ENCODE results near the gene KCNJ15.

Gene KCNJ15

DNA sequence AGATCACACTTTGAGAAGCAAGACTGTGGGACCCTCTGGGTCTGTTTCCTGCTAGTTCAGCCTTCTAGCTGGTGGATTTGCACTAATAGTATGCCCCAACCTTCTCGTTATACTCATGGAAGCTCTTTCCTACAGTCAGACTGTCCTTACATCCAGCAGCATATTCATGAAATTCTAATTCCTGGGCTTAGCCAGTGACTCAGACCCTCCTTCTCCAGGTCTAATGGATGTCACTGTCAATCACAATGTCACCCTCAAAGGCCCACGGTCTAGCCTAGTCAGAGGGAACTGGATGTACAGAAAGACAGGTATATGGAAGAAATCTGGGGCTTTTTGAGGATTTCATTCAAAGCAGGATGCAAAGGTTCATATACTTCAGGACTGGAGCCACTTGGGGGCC is 72.4 kb downstream of the KCNJ15 start:
- no peak for DNase-seq

DNA sequence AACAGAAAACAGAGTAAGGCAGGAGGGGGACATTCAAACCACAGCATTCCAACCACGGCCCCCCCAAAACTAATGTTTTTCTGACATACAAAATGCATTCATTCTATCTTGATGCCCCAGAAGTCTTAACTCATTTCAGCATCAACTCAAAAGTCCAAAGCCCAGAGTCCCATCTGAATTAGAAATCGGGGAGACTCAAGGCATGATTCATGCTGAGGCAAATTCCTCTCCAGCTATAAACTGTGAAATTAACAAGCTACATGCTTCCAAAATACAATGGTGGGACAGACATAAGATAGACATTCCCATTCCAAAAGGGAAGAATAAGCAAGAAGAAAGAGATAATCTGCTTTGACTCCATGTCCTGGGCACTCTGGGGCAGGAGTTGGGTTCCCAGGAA is 73.9 kb downstream of the KCNJ15 start:
- no peak for DNase-seq

DNA sequence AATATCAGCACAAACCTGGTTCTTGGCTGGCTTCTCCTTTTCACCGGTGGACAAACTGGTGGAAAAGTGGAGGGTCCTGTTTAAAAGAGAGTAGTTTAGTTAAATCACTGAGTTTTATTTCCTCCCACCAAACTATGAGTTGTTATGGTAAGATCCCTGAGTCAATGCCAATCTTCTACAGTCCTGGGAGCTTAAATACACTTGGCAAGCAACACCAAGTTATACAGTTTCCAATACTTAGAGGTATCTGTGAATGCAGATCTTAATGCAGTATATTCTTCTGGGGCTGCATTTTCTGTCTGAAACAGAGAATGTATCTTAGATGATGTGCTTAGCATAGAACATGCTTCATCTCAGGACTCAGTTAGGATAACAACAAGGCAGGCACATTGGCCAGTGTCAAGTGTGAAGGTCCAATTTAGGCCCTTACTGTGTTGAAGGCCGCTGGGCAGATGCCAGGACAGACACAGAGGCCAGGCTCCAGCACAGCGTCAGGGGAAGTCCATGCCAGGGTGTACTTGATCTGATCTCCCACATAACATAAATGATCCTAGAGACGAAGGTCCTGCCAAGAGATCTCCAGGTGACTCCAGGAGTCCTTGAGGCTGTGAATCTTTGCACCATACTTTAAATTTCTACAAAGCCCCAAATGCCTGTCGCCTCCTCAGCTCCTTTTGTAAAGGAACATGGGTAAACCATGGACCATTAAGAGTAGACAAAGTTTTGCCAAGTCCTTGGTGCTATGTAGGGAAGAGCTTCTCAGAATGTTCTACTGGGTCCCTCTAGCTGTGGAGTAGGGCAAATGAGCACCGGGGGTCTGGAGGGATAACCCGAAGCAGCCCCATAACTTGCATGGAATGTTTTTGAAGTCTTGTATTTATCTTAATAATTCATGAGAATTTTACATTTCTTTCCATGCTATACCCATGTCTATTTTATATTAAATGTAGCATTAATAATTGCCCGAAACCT is 76.8 kb downstream of the KCNJ15 start:
- no peak for DNase-seq

DNA sequence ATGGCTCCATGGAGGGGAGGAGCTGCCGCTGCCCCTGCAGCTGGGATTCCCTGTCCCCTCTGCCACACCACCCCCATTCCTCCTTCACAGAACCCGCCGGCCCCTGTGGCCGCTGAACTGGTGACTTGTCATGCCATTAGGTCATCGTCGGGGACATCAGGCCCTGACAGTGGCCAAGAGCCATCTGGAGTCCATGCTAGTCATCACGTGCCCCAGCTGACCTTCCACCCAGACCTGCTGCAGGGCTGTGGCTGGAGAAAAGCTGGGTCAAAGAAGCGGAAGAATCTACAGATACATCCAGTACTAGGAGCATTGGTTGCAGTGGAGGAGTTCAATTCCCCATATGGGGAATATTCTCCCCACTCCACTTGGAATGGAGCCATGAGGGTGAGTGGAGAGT is 78.1 kb downstream of the KCNJ15 start:
- DNase-seq = no peak

DNA sequence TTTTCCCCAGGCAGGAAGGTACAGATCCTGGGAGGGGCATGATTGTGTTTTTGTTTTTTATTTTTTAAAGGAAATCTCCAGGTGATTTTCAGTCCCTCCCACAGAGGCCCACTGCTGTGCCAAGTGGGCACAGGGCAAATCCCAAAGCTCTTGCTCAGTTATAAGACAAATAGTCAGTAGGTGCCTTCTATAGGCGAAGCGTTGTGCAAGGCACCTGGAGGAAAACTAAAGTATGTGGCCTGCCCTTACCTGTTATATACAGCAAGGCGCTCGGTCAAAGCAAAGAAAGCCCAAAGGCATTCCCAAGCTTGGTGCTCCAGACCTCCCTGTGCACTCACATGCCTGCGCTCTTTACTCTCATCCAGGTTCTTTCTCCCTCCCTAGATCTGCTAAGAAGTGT is 81.0 kb downstream of the KCNJ15 start:
- no peak for DNase-seq

DNA sequence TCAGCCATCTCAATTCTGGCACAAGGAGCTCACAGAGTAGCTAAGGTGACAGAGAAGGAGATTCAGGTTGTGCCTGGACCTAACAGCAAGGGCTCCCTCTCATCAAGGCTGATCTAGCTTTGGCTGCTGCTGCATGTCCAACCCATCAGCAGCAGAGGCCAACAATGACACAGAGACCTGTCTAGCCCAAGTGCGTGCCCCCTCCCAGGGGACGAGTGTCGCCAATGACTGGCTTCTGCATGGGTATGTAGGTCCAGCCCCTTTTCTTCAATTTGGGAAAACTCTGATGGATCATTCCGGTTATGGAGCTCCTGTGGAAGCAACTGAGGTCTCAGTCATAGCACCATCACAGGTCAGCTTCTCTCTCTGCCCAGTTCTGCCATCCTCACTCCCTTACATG is 83.3 kb downstream of the KCNJ15 start:
- DNase-seq = no peak

DNA sequence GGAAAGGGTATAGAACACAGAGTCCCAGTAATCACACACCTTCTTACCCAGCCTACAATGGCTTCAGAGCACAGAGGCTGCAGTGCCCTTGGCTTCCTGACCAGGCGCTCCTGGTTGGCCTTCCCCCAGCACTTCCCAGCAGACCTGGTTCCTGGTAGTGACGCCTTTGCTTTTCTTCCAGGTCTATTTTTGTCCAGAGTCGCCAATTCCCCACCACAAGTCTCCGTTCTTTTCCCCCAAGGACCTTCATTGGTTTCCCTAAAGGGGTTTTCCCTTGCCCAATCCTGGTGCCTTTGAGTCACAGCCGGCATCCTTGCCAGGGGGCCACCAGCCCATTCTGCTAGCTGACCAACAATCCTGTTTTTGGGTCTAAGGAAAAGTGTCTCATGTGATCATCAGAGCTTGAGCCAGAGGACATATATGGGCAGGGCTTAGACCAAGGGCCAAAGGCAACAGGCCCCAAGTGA is 84.8 kb downstream of the KCNJ15 start:
- no peak for DNase-seq

DNA sequence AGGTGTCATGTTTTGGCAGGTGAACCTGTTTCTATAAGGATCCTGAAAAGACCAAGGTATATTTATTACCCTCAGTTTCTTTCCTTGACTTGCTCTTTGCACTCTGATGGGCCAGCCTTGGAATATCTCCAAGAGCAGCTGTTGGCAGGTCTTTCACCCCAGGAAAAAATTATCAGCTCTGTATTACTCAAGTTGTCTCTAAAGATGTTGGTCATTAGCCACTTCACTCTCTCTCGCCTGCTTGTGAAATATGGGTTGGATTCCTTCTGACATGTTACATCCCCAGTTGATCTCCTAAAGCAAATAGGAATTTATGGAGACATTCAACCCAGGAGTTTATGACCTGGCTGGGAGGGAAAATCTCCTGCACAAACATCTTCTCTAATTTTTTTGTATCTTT is 85.9 kb downstream of the KCNJ15 start:
- no peak for DNase-seq

DNA sequence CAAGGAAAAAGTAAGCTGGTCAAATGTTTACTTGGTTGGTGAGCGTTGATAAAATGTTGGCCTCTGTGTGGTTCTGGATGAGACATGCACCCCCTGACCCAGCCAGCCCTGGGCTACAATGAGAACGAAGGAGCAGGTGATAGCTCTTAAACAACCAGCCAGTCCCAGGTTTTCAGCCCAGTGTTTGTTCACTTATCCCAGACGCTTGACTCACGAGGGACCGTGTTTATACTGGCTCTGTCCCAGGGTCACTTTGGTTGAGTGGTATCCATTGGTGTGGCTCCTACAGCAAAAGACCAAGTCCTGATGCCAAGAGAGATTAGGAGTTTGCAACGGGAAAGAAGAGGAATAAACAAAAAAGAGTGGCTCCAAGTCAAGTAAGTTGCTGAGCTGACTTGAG is 86.9 kb downstream of the KCNJ15 start:
- no peak for DNase-seq

DNA sequence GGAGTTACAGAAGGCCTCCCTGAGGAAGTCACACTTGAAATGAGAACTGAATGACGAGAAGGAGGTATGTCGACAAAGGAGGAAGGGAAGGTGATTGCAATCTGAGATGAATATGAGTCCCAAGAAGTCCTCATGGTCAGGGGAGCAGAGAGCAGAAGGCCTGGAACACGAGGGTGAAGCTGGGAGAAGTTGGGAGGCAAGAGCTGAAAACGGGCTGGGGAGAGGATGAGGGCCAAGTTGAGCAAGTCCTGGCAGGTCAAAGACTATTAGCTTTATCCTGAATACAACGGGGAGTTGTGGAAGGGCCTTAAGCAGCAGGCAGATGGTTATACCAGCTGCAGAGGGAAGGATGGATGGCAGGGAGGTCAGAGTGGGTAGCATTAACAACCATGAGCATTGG is 89.5 kb downstream of the KCNJ15 start:
- no peak for DNase-seq

DNA sequence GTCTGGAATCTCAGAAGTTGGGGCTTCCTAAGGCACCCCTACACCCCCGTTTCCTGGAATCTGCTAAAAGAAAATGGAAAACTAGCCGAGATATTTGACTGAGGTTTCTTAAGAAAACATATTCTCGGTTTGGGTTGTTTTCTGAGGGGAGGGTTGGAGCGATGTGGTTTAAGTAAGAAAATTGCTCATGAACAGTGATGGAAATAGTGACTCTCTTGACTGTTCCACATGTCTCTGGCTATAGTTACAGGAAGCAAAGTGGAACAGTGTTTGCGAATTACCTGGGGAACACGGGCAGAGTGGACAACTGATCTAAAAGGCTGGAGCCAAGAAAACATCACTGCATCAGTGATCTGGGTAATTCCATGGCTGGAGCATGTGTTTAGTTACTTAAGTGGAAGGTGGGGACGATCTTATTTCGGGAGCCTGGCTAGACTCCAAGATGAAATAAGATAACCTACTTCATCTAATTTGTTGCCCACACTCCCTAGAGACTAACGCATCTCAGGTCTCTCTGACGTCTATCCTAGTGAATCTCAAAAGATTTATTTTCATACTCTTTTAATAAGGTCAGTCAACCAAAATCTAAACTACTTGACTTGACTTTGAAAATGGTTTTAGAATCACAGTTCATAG is 92.4 kb downstream of the KCNJ15 start:
- DNase-seq = no peak

DNA sequence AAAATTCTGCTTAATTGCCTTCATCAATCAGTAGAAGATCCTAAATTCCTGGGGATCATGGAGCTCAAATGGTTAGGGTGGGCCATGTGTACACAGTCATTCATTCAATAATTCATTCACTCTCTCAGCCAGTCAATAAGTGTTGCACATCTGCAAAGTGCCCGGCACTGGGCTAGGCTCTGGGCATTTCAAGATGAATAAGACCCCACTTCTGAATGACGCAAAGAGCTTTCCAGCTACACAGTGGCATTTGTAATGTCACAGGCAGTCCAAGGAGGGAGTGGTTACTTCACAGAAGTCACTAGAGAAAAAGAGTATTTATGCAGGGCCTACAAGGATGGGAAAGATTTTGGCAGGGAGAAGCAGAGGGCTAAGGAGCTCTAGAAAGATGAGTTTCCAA is 93.2 kb downstream of the KCNJ15 start:
- no peak for DNase-seq

DNA sequence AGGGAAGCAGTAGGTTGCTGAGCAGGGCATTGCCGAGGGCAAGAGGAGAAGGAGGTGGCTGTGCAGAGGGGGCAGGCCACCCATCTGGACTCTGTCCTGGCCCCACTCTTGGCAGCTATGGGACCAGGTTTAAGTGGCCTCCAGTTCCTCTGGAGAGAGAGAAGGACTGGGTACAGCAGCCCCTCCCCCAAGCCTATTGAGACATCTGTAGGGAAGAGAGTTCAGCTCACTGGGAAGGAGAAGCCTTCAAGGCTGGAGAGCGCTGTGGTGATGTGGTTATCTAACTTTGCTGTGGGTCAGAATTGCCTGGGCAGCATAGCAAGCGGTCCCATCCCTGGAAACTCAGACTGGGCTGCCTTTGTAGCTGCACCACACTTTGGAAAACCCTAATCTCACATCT is 93.9 kb downstream of the KCNJ15 start:
- DNase-seq = no peak

DNA sequence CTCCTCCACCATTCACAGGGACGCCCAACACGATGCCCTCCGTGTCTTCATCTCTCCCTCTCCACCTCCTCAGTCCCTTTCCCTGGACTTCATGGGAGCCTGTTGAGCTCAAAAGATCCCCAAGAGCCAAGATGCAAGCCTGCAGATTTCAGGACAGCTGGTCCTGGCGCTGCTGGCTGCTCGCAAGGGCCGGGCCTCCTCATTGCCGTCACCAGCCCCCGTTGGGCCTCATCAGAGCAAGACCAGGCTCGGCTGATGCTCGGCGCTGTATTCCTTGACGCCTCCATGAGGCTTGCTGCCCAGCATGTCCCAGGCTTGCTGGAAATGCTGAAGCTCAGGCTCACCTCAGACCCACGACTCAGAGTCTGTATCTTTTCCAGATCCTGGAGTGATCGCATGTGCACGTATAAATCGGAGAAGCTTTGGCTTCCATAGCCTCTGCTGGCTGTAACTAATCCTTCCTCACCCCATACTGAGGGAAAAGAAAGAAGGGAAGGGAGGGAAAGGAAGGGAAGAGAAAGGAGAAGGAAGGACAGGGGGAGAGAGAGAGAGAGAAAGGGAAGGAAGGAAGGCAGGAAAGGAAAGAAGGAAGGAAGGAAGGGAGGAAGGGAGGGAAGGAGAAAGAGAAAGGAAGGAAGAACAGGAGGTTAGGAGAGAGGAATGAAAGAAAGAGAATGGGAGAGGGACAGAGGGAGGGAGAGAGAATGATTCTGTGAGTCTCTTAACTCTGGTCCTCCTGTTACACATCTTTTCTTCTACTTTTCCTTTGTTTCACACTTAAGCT is 94.6 kb downstream of the KCNJ15 start:
- DNase-seq = no peak

DNA sequence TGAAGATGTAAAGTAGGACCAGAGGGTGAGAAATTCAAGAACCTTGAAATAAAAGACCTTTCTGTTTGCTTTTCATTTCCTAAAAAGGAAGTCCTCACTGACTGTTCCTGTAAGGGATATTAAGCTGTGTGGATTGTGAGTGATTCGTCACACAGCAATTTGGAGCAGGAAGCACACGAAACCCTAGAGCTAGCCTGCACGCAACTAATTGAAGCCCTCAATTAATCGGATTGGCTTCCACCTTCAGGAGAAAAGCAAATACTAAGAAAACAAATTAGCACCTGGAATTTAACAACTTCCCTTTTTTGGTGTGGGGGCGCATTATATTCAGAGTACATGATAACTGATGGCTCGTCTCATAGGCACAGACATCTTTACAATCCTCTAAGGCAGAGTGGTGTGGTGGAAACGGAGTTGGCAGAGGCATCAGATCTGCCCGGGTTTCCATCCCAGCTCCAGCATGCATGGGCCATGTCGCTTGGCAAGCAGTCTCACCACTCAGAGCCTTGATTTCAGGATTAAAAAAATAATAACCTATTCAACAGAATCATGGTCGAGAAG is 95.2 kb downstream of the KCNJ15 start:
- no peak for DNase-seq

DNA sequence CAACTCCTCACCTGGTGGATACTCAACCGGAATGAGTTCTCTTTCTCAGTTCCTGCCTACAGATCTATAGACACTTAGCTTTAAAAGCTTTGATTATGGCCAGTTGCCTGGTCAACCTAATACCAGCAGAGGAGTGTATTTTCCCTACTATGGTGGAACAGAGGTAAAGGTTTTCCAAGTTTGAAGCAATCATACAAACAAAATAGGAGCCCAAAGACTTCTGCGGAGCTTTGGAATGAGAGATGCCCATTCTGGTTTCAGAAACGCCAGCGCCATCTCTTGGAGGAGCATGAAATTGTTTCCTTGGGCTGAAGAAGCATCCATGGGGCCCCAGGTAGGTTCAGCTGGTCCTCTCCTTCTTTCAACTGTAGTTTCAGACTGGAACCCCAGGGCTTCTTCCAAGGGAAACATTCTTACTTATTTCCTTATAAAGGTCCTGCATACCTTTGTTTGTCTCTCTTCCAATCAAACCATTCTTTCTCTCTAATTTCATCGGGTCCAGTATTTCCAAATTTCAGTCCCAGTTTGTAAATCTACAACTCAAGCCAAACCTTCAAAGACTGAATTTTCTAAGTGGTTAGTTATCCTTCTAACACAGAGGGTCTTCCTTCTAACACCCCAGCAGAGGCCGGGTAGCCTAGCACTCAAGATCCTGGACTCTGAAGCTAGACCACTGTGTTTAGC is 95.9 kb downstream of the KCNJ15 start:
- peak; percentile 34 for DNase-seq

DNA sequence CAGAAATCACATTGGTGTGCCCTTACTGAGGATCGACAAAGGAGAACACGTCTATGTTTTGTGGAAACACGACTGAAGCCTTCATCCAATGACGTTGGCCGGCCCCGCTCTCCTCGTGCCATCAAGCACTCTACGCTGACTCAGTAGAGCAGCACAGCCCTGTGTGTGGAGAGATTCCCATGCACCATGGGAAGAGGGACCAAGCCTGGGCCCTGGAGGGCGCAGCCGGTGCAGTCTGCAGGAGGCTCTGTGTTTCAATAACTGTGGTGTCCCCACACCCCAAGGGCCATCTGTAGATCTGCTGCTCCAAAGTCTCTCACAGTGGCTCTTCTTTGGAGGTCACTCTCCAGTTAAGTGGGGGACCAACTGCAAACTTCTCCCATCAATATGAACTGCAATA is 97.4 kb downstream of the KCNJ15 start:
- DNase-seq = no peak

DNA sequence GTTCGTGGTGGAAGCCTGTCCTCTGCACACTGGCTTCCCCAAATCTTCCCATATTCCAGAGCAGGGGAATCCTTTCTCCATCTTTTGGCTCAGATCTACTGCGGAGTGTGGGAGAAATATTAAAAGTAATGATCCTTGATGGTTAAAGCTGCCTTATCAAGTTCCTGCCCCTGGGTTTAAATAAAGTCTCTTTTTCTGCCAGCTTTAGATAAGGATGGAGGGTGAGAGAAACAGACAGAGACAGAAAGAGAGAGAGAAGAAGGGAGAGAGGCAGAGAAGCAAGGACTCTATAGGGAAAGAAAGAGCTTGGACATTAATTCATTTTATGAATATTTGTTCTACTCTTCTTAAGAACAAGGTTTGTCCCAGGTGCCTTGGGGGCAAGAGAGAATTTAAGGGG is 98.0 kb downstream of the KCNJ15 start:
- no peak for DNase-seq

DNA sequence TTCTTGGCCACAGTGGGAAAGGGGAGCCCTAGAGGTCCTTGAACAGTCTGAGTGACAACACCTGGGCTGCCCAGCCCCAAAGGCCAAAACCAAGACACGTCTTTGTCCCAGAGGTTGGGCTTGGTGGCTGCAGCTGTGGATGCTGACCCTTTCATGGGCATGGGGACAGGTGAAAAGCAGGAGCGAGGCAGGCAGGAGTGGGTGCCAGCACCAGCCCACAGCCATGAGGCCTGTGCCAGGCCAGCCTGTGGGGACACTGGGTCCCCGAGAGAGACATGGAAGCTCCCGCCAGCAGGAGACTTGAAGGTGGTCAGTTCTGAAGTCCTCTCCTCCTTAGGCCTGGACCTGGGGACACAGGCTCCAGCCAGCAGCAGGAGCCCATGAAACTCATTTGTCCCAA is 98.6 kb downstream of the KCNJ15 start:
- no peak for DNase-seq

DNA sequence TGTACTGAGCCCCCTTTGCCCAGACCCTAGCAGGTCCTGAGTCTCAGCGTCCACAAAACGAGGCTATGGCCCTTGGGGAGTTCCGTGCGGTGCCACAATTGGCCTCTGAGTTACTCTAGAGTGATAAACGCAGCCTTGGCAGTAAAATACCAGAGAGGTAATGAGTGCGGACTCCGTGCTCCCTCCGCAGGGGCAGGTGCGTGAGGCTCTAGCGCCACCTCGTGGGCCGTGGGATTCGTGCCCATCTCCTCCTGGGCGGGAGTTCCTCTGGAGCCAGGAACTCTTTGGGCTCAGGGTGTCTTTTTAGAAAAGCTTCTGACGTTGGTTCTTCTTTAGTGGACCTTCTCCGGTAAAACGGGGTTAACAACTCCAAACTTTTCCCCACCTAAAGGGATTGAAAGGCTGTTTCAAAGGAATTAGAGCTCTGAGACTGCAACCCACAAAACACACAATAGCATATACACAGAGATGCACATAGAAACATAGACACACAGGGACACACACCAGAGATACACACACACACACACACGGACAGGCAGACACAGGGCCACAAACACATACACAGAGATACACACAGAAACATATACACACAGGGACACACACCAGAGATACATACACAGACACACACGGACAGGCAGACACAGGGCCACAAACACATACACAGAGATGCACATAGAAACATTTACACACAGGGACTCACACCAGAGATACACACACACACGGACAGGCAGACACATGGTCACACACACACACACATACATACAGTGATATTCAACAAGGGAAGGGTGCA is 99.4 kb downstream of the KCNJ15 start:
- DNase-seq = peak; percentile 54

Data from CD4-positive, alpha-beta T cell treated with Interleukin-15 for 1 hour (primary cell).